Activated CD4-positive, alpha-beta T cell treated with anti-CD3 and anti-CD28 coated beads for 24 hours (primary cell): ENCODE measurements around the gene FADS2.

Experiments used
- DNase-seq, 2 donors: peaks; one replicate each; pipeline ENCODE4 v3.0.0-alpha.2; 2020; ENCODE audit warnings: low read depth in 2 of 2

The FADS2 gene

GRCh38 chr11:61820174-61820573 lies 7.9 kb upstream of the FADS2 start:
- DNase-seq = no peak

- DNase-seq = no peak
Observed at GRCh38 chr11:61826930-61827570, 1.1 kb upstream of the FADS2 start.

- DNase-seq = no peak
Observed at GRCh38 chr11:61828379-61828628, 204 bp downstream of the FADS2 start.

- DNase-seq = no peak
Observed at GRCh38 chr11:61828629-61829407, 718 bp downstream of the FADS2 start.

GRCh38 chr11:61829806-61830205 lies 1.7 kb downstream of the FADS2 start:
- no peak for DNase-seq

- no peak for DNase-seq
Observed at GRCh38 chr11:61830237-61831105, 2.4 kb downstream of the FADS2 start.

GRCh38 chr11:61832207-61832606 lies 4.1 kb downstream of the FADS2 start:
- no peak for DNase-seq

- DNase-seq = no peak
Observed at GRCh38 chr11:61832754-61833153, 4.7 kb downstream of the FADS2 start.

- no peak for DNase-seq
Observed at GRCh38 chr11:61833471-61833870, 5.4 kb downstream of the FADS2 start.

- no peak for DNase-seq
Observed at GRCh38 chr11:61833926-61834277, 5.8 kb downstream of the FADS2 start.

GRCh38 chr11:61834278-61835048 lies 6.4 kb downstream of the FADS2 start:
- DNase-seq = no peak

- DNase-seq = no peak
Observed at GRCh38 chr11:61836193-61836592, 8.1 kb downstream of the FADS2 start.

- DNase-seq = no peak
Observed at GRCh38 chr11:61837411-61838005, 9.4 kb downstream of the FADS2 start.

- no peak for DNase-seq
Observed at GRCh38 chr11:61838501-61838900, 10.4 kb downstream of the FADS2 start.

- DNase-seq = no peak
Observed at GRCh38 chr11:61838921-61839320, 10.8 kb downstream of the FADS2 start.

GRCh38 chr11:61839742-61840141 lies 11.6 kb downstream of the FADS2 start:
- DNase-seq = no peak

GRCh38 chr11:61840371-61840770 lies 12.3 kb downstream of the FADS2 start:
- DNase-seq = no peak

- no peak for DNase-seq
Observed at GRCh38 chr11:61841636-61842527, 13.8 kb downstream of the FADS2 start.

- no peak for DNase-seq
Observed at GRCh38 chr11:61842528-61842820, 14.4 kb downstream of the FADS2 start.

- DNase-seq = no peak
Observed at GRCh38 chr11:61844909-61845565, 16.9 kb downstream of the FADS2 start.
